PC-3 (cell line): ENCODE results near the gene LYRM4. TPM values are rescaled to one million over a fixed set of nuclear protein-coding genes. Genes with fewer than 3 reads are reported as not detected.

ENCODE experiments used
- ATAC-seq: fragments of 200-7000 bp; cut with Tn5 transposase; 2 replicates; pipeline ENCODE4 v1.9.1; 2020; ENCODE audit warnings: mild to moderate bottlenecking, moderate library complexity
- BruUV-seq: library from RNA; stranded (reverse); fragments of 400-500 nt; replicated peaks from 2 replicates; lab custom pipeline; 2021; lab: Mats Ljungman, UMichigan
- CTCF ChIA-PET: fragments of 300-600 bp; sonication (Branson Sonifier 250); formaldehyde crosslinking; loops from one replicate; lab custom pipeline; 2022; ENCODE audit warnings: antibody characterized with exemption; lab: Charles Lee
- POLR2A ChIA-PET: fragments of 300-600 bp; sonication (Branson Sonifier 250); formaldehyde crosslinking; loops from one replicate; lab custom pipeline; 2022; ENCODE audit warnings: antibody characterized with exemption; ENCODE audit not compliant: unreplicated experiment; lab: Charles Lee
- DNase-seq: peaks from one replicate; pipeline ENCODE4 v3.0.0-alpha.2; 2015
- H2AFZ ChIP-seq: fragments of 300-600 bp; sonication (generic); 2 replicates; pipeline ENCODE4 v1.6.0; 2016; ENCODE audit warnings: antibody characterized with exemption, low read length
- H3F3A ChIP-seq: fragments of 300-600 bp; sonication (generic); one replicate; pipeline ENCODE4 v1.6.0; 2017; ENCODE audit warnings: antibody characterized with exemption, low read length, control low read depth, mild to moderate bottlenecking; ENCODE audit not compliant: unreplicated experiment
- H3K27ac ChIP-seq: fragments of 300-600 bp; sonication (generic); 2 replicates; pipeline ENCODE4 v1.5.1; 2016; ENCODE audit warnings: mild to moderate bottlenecking, low read length
- H3K27me3 ChIP-seq: fragments of 300-600 bp; sonication (generic); 2 replicates; pipeline ENCODE4 v1.6.1; 2016; ENCODE audit warnings: low read length, mixed read lengths
- H3K36me3 ChIP-seq: fragments of 300-600 bp; sonication (generic); 2 replicates; pipeline ENCODE4 v1.6.1; 2016; ENCODE audit warnings: low read depth, mixed run types, low read length, mixed read lengths
- H3K4me1 ChIP-seq: fragments of 300-600 bp; sonication (generic); 2 replicates; pipeline ENCODE4 v1.5.1; 2016; ENCODE audit warnings: low read length; ENCODE audit not compliant: insufficient read depth
- H3K4me2 ChIP-seq: fragments of 300-600 bp; sonication (generic); 2 replicates; pipeline ENCODE4 v1.6.0; 2016; ENCODE audit warnings: low read length
- H3K4me3 ChIP-seq: fragments of 300-600 bp; sonication (generic); 2 replicates; pipeline ENCODE4 v1.5.1; 2016; ENCODE audit warnings: mild to moderate bottlenecking, low read length, mixed read lengths
- H3K79me2 ChIP-seq: fragments of 300-600 bp; sonication (generic); 2 replicates; pipeline ENCODE4 v1.6.1; 2017; ENCODE audit warnings: low read length, mixed read lengths
- H3K9ac ChIP-seq: fragments of 300-600 bp; sonication (generic); 2 replicates; pipeline ENCODE4 v1.6.0; 2016; ENCODE audit warnings: mild to moderate bottlenecking, low read length
- H3K9me2 ChIP-seq: fragments of 300-600 bp; sonication (generic); replicated peaks from 2 replicates; pipeline ENCODE4 v1.6.1; 2016; ENCODE audit warnings: mixed run types, low read length, mixed read lengths
- H3K9me3 ChIP-seq: fragments of 300-600 bp; sonication (generic); 2 replicates; pipeline ENCODE4 v1.6.1; 2016; ENCODE audit warnings: low read length, mixed read lengths
- H4K20me1 ChIP-seq: fragments of 300-600 bp; sonication (generic); 2 replicates; pipeline ENCODE4 v1.6.1; 2016; ENCODE audit warnings: low read length, mixed read lengths
- CTCF ChIP-seq: fragments of 300-600 bp; sonication (generic); conservative IDR thresholded peaks from 2 replicates; pipeline ENCODE4 v1.5.1; 2017; ENCODE audit warnings: antibody characterized with exemption, low read depth, mild to moderate bottlenecking, low read length
- EZH2 ChIP-seq: fragments of 300-600 bp; sonication (generic); IDR thresholded peaks from one replicate; pipeline ENCODE4 v1.6.1; 2017; ENCODE audit warnings: antibody characterized with exemption, mild to moderate bottlenecking, low read length; ENCODE audit not compliant: unreplicated experiment
- EZH2phosphoT487 ChIP-seq: fragments of 300-600 bp; sonication (generic); IDR thresholded peaks from 2 replicates; pipeline ENCODE4 v1.6.1; 2018; ENCODE audit warnings: mild to moderate bottlenecking, antibody characterized with exemption, low read length, borderline replicate concordance
- intact Hi-C: fragments of 100-400 bp; cut with micrococcal nuclease; formaldehyde crosslinking; loops from 2 replicates; pipeline ENCODE4 v1.9.0; 2023
- total RNA-seq: library from RNA; depleted of rRNA; stranded (reverse); fragments of >200 nt; gene quantifications from 2 replicates; pipeline ENCODE4 v1.2.3, GENCODE V29; 2014

LYRM4 gene
- total RNA-seq, 1 experiment from 2014 or later, result 27.7 TPM

- H3K9me3 ChIP-seq, result no peaks in the 10 kb centered on the region
- H2AFZ ChIP-seq, result no peak overlapping the region
- TF ChIP-seq CTCF (no peak), EZH2 (no peak), EZH2phosphoT487 (no peak)
- CTCF ChIA-PET, result no interaction called here
- no peak overlapping the region for H3K9ac ChIP-seq
- peaks cover 59% of the 10 kb centered on the region for H3K79me2 ChIP-seq
- H3F3A ChIP-seq, result no peaks in the 10 kb centered on the region
- no TSS peak for BruUV-seq
- DNase-seq (no peak), ATAC-seq (no peak)
- no peaks in the 10 kb centered on the region for H3K36me3 ChIP-seq
- H3K9me2 ChIP-seq, result no peaks in the 10 kb centered on the region
- no peaks in the 10 kb centered on the region for H3K27me3 ChIP-seq
- no peak overlapping the region for H3K4me2 ChIP-seq
- no peak overlapping the region for H3K4me3 ChIP-seq
- H3K27ac ChIP-seq, result no peak overlapping the region
- intact Hi-C loops, result no loop called here
- peaks cover 6% of the 10 kb centered on the region for H3K4me1 ChIP-seq
- H4K20me1 ChIP-seq, result no peaks in the 10 kb centered on the region
- POLR2A ChIA-PET, result no interaction called here
Observed at GRCh38 chr6:5266423-5266822, 5.7 kb upstream of the LYRM4 start.

GRCh38 chr6:5261545-5262109 is 877 bp upstream of the LYRM4 start:
- Histone ChIP-seq H3F3A (no peaks in the 10 kb centered on the region), H2AFZ (peak overlapping the region; percentile 86), H3K9me3 (no peaks in the 10 kb centered on the region), H3K36me3 (no peaks in the 10 kb centered on the region), H3K27ac (peak overlapping the region; percentile 86), H3K27me3 (no peaks in the 10 kb centered on the region), H3K9me2 (no peaks in the 10 kb centered on the region), H3K4me1 (peaks cover 15% of the 10 kb centered on the region), H3K79me2 (peaks cover 76% of the 10 kb centered on the region), H3K4me3 (peak overlapping the region; percentile 96), H3K9ac (peak overlapping the region; percentile 94), H4K20me1 (no peaks in the 10 kb centered on the region), H3K4me2 (peak overlapping the region; percentile 87)
- BruUV-seq, result TSS peak; percentile 76
- ChIA-PET CTCF (no interaction called here), POLR2A (no interaction called here)
- intact Hi-C loops, result loop anchor here (1.0 to 5.0 kb wide), 3 partner anchors 46 to 204 kb away; no protein-coding TSS in a partner anchor
- no peak for ATAC-seq
- TF ChIP-seq EZH2phosphoT487, result no peak
- no peak for TF ChIP-seq EZH2
- no peak for TF ChIP-seq CTCF
- peak; percentile 17 for DNase-seq

- peak overlapping the region; percentile 94 for H3K9ac ChIP-seq
- peaks cover 76% of the 10 kb centered on the region for H3K79me2 ChIP-seq
- peak overlapping the region; percentile 96 for H3K4me3 ChIP-seq
- TF ChIP-seq EZH2phosphoT487 (no peak), EZH2 (no peak), CTCF (no peak)
- BruUV-seq, result TSS peak; percentile 52
- no peaks in the 10 kb centered on the region for H3K9me3 ChIP-seq
- no peaks in the 10 kb centered on the region for H3K36me3 ChIP-seq
- H3K9me2 ChIP-seq, result no peaks in the 10 kb centered on the region
- DNase-seq (peak; percentile 68), ATAC-seq (peak; percentile 72)
- intact Hi-C loops, result loop anchor here (1.0 to 5.0 kb wide), 3 partner anchors 117 to 203 kb away; no protein-coding TSS in a partner anchor
- H3K27ac ChIP-seq, result peak overlapping the region; percentile 30; the same call in 1 of the 2 replicates
- H3K4me1 ChIP-seq, result peaks cover 15% of the 10 kb centered on the region
- H3K27me3 ChIP-seq, result no peaks in the 10 kb centered on the region
- peak overlapping the region; percentile 71 for H2AFZ ChIP-seq
- H4K20me1 ChIP-seq, result no peaks in the 10 kb centered on the region
- ChIA-PET CTCF (no interaction called here), POLR2A (interaction anchor here (0.6 kb wide), 1 partner anchor 249 kb away, joined by 4 read pairs; no protein-coding TSS in a partner anchor)
- no peaks in the 10 kb centered on the region for H3F3A ChIP-seq
- H3K4me2 ChIP-seq, result peak overlapping the region; percentile 79
Observed at GRCh38 chr6:5260111-5260620, 584 bp downstream of the LYRM4 start.
